ENCODE results near the gene TMEM183A.

DNA sequence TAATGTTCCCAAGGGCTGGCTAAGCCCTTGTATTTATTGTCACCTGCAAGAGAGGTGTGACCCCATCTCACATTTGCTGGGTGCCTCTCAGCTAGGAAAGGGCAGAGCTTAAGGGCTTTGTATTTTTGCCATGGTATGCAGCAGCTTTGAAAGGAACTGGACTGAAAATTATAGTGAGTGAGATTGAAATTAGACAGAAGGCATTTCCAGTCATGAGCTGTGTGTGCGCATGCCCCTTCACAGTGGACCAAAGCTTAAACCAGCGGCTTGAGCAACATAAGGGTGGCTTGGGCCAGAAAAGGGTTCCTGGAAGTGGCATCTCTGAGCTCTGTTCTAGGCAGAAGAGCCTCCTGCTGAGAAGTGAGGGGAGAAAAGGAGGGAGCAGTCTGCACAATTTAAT lies 58.8 kb downstream of the TMEM183A start:
- TF ChIP-seq, protein P1, sequence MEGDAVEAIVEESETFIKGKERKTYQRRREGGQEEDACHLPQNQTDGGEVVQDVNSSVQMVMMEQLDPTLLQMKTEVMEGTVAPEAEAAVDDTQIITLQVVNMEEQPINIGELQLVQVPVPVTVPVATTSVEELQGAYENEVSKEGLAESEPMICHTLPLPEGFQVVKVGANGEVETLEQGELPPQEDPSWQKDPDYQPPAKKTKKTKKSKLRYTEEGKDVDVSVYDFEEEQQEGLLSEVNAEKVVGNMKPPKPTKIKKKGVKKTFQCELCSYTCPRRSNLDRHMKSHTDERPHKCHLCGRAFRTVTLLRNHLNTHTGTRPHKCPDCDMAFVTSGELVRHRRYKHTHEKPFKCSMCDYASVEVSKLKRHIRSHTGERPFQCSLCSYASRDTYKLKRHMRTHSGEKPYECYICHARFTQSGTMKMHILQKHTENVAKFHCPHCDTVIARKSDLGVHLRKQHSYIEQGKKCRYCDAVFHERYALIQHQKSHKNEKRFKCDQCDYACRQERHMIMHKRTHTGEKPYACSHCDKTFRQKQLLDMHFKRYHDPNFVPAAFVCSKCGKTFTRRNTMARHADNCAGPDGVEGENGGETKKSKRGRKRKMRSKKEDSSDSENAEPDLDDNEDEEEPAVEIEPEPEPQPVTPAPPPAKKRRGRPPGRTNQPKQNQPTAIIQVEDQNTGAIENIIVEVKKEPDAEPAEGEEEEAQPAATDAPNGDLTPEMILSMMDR (IDR thresholded peaks at IDR 0.05; ENCODE audit: low read length), result no peak
- TF ChIP-seq EZH2phosphoT487 (IDR thresholded peaks at IDR 0.05; ENCODE audit: low read length), result no peak
- TF ChIP-seq EZH2 (optimal IDR thresholded peaks at IDR 0.05; ENCODE audit: low read depth, low read length), result no peak

Data from MM.1S (cell line).